A549 (cell line): ENCODE results near the gene DIP2A. TPM values are rescaled to one million over a fixed set of nuclear protein-coding genes. Genes with fewer than 3 reads are reported as not detected.
"Not testable (repeated sequence)": the region's sequence is repeated elsewhere in the genome, so short reads cannot be mapped to it uniquely, and the experiment has no call there.

Experiments
- ATAC-seq, 2 experiments: fragments of 200-7000 bp in 1 of 2; fragments of >200 bp in 1 of 2; cut with Nextera tagmentation in 1 of 2; cut with Tn5 transposase in 1 of 2; 3 replicates each; pipeline versions ENCODE4 v1.8.0 to v1.9.1; 2018 to 2020; ENCODE audit warnings: mild to moderate bottlenecking in 1 of 2, moderate library complexity in 1 of 2
- CTCF ChIA-PET: fragments of 300-600 bp; sonication (Branson Sonifier 250); formaldehyde crosslinking; extraction: SDS; loops from one replicate; lab custom pipeline; 2021; ENCODE audit warnings: antibody characterized with exemption, inconsistent platforms; lab: Yijun Ruan, JAX
- POLR2A ChIA-PET: fragments of 350-600 bp; formaldehyde crosslinking; extraction: SDS; loops from one replicate; lab custom pipeline; 2021; ENCODE audit warnings: antibody characterized with exemption, inconsistent platforms; lab: Yijun Ruan, JAX
- DNase-seq, 2 experiments: peaks; one replicate each; pipeline versions ENCODE4 v3.0.0 to v3.0.0-alpha.2; 2011 to 2016; ENCODE audit warnings: low read depth in 1 of 2, low spot score in 1 of 2
- FAIRE-seq: peaks from 2 replicates; lab custom pipeline; 2011; peaks lifted over from hg19 to GRCh38; lab: Jason Lieb, UNC
- H3K27ac ChIP-seq, 2 experiments: fragments of >200 bp; sonication (Bioruptor Twin); formaldehyde crosslinking; 3 replicates each; pipeline ENCODE4 v1.5.1; 2016 to 2017
- H3K4me1 ChIP-seq: fragments of >200 bp; sonication (Bioruptor Twin); formaldehyde crosslinking; 3 replicates; pipeline ENCODE4 v1.6.1; 2016
- H3K4me2 ChIP-seq: fragments of >200 bp; sonication (Bioruptor Twin); formaldehyde crosslinking; 3 replicates; pipeline ENCODE4 v1.6.1; 2016
- H3K4me3 ChIP-seq: fragments of >200 bp; sonication (Bioruptor Twin); formaldehyde crosslinking; 3 replicates; pipeline ENCODE4 v1.5.1; 2016
- H3K9me3 ChIP-seq: fragments of >200 bp; sonication (Bioruptor Twin); formaldehyde crosslinking; 3 replicates; pipeline ENCODE4 v1.6.1; 2016
- ATOH8 ChIP-seq: fragments of 250-450 bp; sonication (Bioruptor Pico); IDR thresholded peaks from 2 replicates; pipeline ENCODE4 v1.5.0; 2020; ENCODE audit warnings: low read depth, mild to moderate bottlenecking, moderate library complexity
- BHLHE40 ChIP-seq: IDR thresholded peaks from 2 replicates; pipeline ENCODE4 v1.6.1; 2012; ENCODE audit warnings: low read depth, low read length, inconsistent platforms
- CHD2 ChIP-seq: fragments of 150-350 bp; IDR thresholded peaks from 2 replicates; pipeline ENCODE4 v1.6.1; 2014; ENCODE audit warnings: low read length; ENCODE audit not compliant: partially characterized antibody
- CHD4 ChIP-seq: fragments of 200-600 bp; sonication (generic); IDR thresholded peaks from 2 replicates; pipeline ENCODE4 v1.6.1; 2016; ENCODE audit warnings: antibody characterized with exemption, mild to moderate bottlenecking, borderline replicate concordance
- ESRRA ChIP-seq: fragments of 150-350 bp; IDR thresholded peaks from 2 replicates; pipeline ENCODE4 v1.6.1; 2014; ENCODE audit warnings: mild to moderate bottlenecking, low read length, borderline replicate concordance
- FOSB ChIP-seq: fragments of 250-450 bp; sonication (Bioruptor Pico); IDR thresholded peaks from 2 replicates; pipeline ENCODE4 v1.5.0; 2020; ENCODE audit warnings: mild to moderate bottlenecking, moderate library complexity
- HES2 ChIP-seq: fragments of >200 bp; sonication (Bioruptor Twin); formaldehyde crosslinking; IDR thresholded peaks from 2 replicates; pipeline ENCODE4 v1.6.1; 2016
- HEYL ChIP-seq: fragments of 250-450 bp; sonication (Bioruptor Pico); IDR thresholded peaks from 2 replicates; pipeline ENCODE4 v1.8.0; 2021; ENCODE audit warnings: mild to moderate bottlenecking, moderate library complexity
- HOXA7 ChIP-seq: fragments of 250-450 bp; sonication (Bioruptor Pico); IDR thresholded peaks from 2 replicates; pipeline ENCODE4 v1.5.0; 2020; ENCODE audit warnings: mild to moderate bottlenecking, moderate library complexity
- JUN ChIP-seq, 2 experiments: fragments of >200 bp; sonication (Bioruptor Twin); formaldehyde crosslinking; IDR thresholded peaks; 2 replicates in 1 of 2; 3 replicates in 1 of 2; pipeline ENCODE4 v1.6.1; 2016 to 2017
- JUNB ChIP-seq: fragments of >200 bp; sonication (Bioruptor Twin); formaldehyde crosslinking; IDR thresholded peaks from 2 replicates; pipeline ENCODE4 v1.6.1; 2016
- KDM1A ChIP-seq: fragments of 200-600 bp; sonication (generic); IDR thresholded peaks from 2 replicates; pipeline ENCODE4 v1.6.1; 2016; ENCODE audit warnings: low read depth, mild to moderate bottlenecking
- MAX ChIP-seq: IDR thresholded peaks from 2 replicates; pipeline ENCODE4 v1.6.1; 2012
- MYC ChIP-seq: IDR thresholded peaks from 2 replicates; pipeline ENCODE4 v1.6.1; 2012; ENCODE audit warnings: mild to moderate bottlenecking, inconsistent platforms, low read length, improper control_type of control experiment, borderline replicate concordance
- NPAS2 ChIP-seq: fragments of 250-450 bp; sonication (Bioruptor Pico); IDR thresholded peaks from 2 replicates; pipeline ENCODE4 v1.8.0; 2022; ENCODE audit warnings: mild to moderate bottlenecking, moderate library complexity, borderline replicate concordance
- PBX3 ChIP-seq: IDR thresholded peaks from 2 replicates; pipeline ENCODE4 v1.6.1; 2012
- PHF8 ChIP-seq: fragments of 200-600 bp; sonication (generic); IDR thresholded peaks from 2 replicates; pipeline ENCODE4 v1.6.1; 2016; ENCODE audit warnings: low read depth, mild to moderate bottlenecking, antibody characterized with exemption, moderate library complexity, borderline replicate concordance
- POLR2AphosphoS2 ChIP-seq: conservative IDR thresholded peaks from 2 replicates; pipeline ENCODE4 v1.6.1; 2012; ENCODE audit warnings: low read length, improper control_type of control experiment, inconsistent platforms
- RARB ChIP-seq: fragments of 250-450 bp; sonication (Bioruptor Pico); IDR thresholded peaks from 2 replicates; pipeline ENCODE4 v1.8.0; 2021; ENCODE audit warnings: mild to moderate bottlenecking, moderate library complexity
- RCOR1 ChIP-seq: fragments of 150-350 bp; IDR thresholded peaks from 2 replicates; pipeline ENCODE4 v1.6.1; 2014; ENCODE audit warnings: antibody characterized with exemption, low read length, low read depth
- SMC3 ChIP-seq: fragments of >200 bp; sonication (Bioruptor Twin); formaldehyde crosslinking; IDR thresholded peaks from 3 replicates; pipeline ENCODE4 v1.6.1; 2018; ENCODE audit warnings: inconsistent platforms
- SREBF2 ChIP-seq: fragments of 450-650 bp; IDR thresholded peaks from 2 replicates; pipeline ENCODE4 v1.6.1; 2014; ENCODE audit warnings: mild to moderate bottlenecking, moderate library complexity
- USF2 ChIP-seq: fragments of 450-650 bp; IDR thresholded peaks from 2 replicates; pipeline ENCODE4 v1.6.1; 2014; ENCODE audit warnings: antibody characterized with exemption
- ZC3H11A ChIP-seq: fragments of 450-650 bp; IDR thresholded peaks from 2 replicates; pipeline ENCODE4 v1.6.1; 2014; ENCODE audit warnings: antibody characterized with exemption, mild to moderate bottlenecking
- ZFP36 ChIP-seq: fragments of 450-650 bp; IDR thresholded peaks from 2 replicates; pipeline ENCODE4 v1.6.1; 2014; ENCODE audit warnings: borderline replicate concordance; ENCODE audit not compliant: partially characterized antibody
- WGBS: methylation state at CpG from one replicate; pipeline ENCODE4 v1.1.6; 2017; ENCODE audit errors: missing lambda C conversion rate; 5-methylcytosine and 5-hydroxymethylcytosine counted together
- polyA plus RNA-seq, 4 experiments: library from polyadenylated mRNA; depleted of rRNA in 3 of 4; stranded (reverse); fragments of >200 nt; fragmentation: RNase III in 1 of 4; extraction: RNeasy Plus Mini Kit Qiagen cat#74134 plus additional on column Dnase treatment in 1 of 4; gene quantifications; 2 replicates in 3 of 4; 3 replicates in 1 of 4; pipeline ENCODE4 v1.2.3, GENCODE V29; 2011 to 2017

DIP2A gene
- polyA plus RNA-seq, 2 of the 4 experiments (the other 2 are of a cell fraction): 13.3 to 18.4 TPM

GRCh38 chr21:46448108-46448507 lies 10.6 kb upstream of the DIP2A start:
- POLR2A ChIA-PET: no interaction called here
- WGBS: 94% methylated on average over 5 of the region's 5 CpGs
- TF ChIP-seq RCOR1 (no peak), BHLHE40 (no peak), KDM1A (no peak), POLR2AphosphoS2 (no peak), JUN (IDR thresholded peaks at IDR 0.05) (no peak), HES2 (no peak), SREBF2 (no peak), PBX3 (no peak), NPAS2 (CRISPR knock-in tag) (no peak), ZC3H11A (no peak), HOXA7 (CRISPR knock-in tag) (no peak), ESRRA (no peak), USF2 (no peak), ZFP36 (no peak), FOSB (CRISPR knock-in tag) (no peak), PHF8 (no peak), JUNB (no peak), HEYL (CRISPR knock-in tag) (no peak)
- Histone ChIP-seq H3K4me3 (no peak overlapping the region), H3K27ac (no peak overlapping the region), H3K9me3 (no peaks in the 10 kb centered on the region), H3K4me1 (peaks cover 5% of the 10 kb centered on the region; the same call in 1 of the 3 replicates), H3K4me2 (no peak overlapping the region)
- CTCF ChIA-PET: no interaction called here
- DNase-seq: no peak
- no peak for ATAC-seq
- no peak for FAIRE-seq

GRCh38 chr21:46448855-46449254 lies 9.8 kb upstream of the DIP2A start:
- FAIRE-seq, CTCF ChIA-PET, H3K4me1 ChIP-seq, POLR2A ChIA-PET, H3K27ac ChIP-seq, DNase-seq, ATAC-seq, H3K4me3 ChIP-seq, H3K9me3 ChIP-seq, H3K4me2 ChIP-seq: not testable (repeated sequence)
- 89% methylated on average over 6 of the region's 6 CpGs for WGBS

GRCh38 chr21:46452710-46453109 lies 6.0 kb upstream of the DIP2A start:
- no peak for DNase-seq
- FAIRE-seq: no peak
- H3K27ac ChIP-seq: no peak overlapping the region
- H3K4me2 ChIP-seq: no peak overlapping the region
- H3K9me3 ChIP-seq: no peaks in the 10 kb centered on the region
- CTCF ChIA-PET: no interaction called here
- TF ChIP-seq BHLHE40: no peak
- no peak for TF ChIP-seq MYC
- POLR2A ChIA-PET: no interaction called here
- ATAC-seq: no peak
- peaks cover 12% of the 10 kb centered on the region; the same call in 2 of the 3 replicates for H3K4me1 ChIP-seq
- H3K4me3 ChIP-seq: no peak overlapping the region
- WGBS: 86% methylated on average over 3 of the region's 5 CpGs

- no peak overlapping the region for H3K4me2 ChIP-seq
- DNase-seq (no peak), ATAC-seq (no peak), FAIRE-seq (no peak)
- H3K9me3 ChIP-seq: no peaks in the 10 kb centered on the region
- H3K4me3 ChIP-seq: no peak overlapping the region
- WGBS: 62% methylated on average over 3 of the region's 3 CpGs
- H3K4me1 ChIP-seq: peaks cover 7% of the 10 kb centered on the region; the same call in 2 of the 3 replicates
- ChIA-PET POLR2A (no interaction called here), CTCF (interaction anchor here (0.6 kb wide), 1 partner anchor 479 kb away, joined by 3 read pairs; no protein-coding TSS in a partner anchor)
- no peak for TF ChIP-seq SMC3
- TF ChIP-seq HEYL (CRISPR knock-in tag): no peak
- TF ChIP-seq ATOH8 (CRISPR knock-in tag): no peak
- no peak for TF ChIP-seq CHD4
- TF ChIP-seq FOSB (CRISPR knock-in tag): no peak
- no peak for TF ChIP-seq CHD2
- TF ChIP-seq RARB: no peak
- no peak for TF ChIP-seq MAX
- TF ChIP-seq, all 56 proteins: peak for 0
- H3K27ac ChIP-seq: no peak overlapping the region
Measured at GRCh38 chr21:46454142-46454541, 4.5 kb upstream of the DIP2A start.
